Stimulated activated CD4-positive, alpha-beta T cell treated with anti-CD3 and anti-CD28 coated beads, Interleukin-15, amount 100 ng/mL, for 1 hour (primary cell): Measurements from ENCODE around the gene AGPAT3.
"Not testable (repeated sequence)": the region's sequence is repeated elsewhere in the genome, so short reads cannot be mapped to it uniquely, and the experiment has no call there.

ENCODE experiments used
- DNase-seq, 2 donors: peaks; one replicate each; pipeline ENCODE4 v3.0.0-alpha.2; 2020; ENCODE audit warnings: low read depth in 1 of 2, low spot score in 1 of 2

Gene AGPAT3

DNA sequence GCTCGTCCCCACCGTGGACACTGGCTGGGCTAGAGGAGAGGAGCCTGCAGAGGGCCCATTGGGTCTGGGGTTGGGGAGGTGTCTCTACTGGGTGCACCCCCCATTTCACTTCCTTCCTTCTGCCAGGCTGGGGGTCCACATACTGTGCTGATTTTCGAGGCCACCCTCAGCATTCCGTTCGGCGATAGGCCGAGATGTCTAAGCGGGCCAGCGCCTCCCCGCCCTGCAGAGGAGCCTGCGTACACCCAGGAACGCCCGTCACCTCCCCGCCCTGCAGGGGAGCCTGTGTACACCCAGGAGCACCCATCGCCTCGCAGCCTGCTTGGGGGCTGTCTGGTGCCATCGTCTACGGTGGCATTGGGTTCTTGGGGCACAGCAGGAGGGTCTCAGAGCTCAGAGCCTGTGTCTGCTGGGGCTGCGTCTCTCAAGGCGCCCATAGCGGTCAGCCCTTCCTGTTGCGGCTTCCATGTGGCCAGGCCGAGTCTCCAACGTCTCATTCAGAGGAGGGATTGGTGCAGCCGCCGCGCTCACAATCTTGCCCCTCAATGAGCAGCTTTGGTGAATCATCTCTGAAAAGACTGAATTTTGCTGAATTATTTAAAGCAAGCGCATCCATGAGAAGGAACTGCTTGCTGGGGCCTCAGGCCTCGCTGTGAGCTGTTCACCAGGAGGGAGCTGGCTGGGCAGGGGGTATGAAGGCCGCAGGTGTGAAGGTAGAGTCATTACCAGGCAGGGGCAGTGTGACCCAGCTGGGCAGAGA, 30.7 kb upstream of the AGPAT3 start:
- no peak for DNase-seq

DNA sequence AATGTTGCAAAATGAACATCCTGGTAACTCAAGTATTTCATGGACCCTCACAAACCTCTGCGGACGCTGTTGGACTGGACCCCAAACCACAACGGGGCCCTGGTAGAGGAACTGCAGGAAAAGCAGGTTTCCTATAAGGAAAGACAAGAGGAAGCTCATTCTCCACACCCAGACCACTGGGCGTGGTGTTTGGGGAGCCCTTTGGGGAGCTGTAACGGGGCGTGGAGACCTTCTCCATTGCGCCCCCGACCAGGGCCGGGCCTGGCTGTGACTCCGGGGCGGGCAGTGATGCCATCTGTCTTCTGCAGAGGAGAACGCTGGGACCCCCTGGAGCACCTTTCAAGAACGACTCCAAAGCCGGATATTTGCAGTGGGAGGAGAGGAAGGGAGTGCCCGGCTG, 30.0 kb upstream of the AGPAT3 start:
- DNase-seq = no peak

DNA sequence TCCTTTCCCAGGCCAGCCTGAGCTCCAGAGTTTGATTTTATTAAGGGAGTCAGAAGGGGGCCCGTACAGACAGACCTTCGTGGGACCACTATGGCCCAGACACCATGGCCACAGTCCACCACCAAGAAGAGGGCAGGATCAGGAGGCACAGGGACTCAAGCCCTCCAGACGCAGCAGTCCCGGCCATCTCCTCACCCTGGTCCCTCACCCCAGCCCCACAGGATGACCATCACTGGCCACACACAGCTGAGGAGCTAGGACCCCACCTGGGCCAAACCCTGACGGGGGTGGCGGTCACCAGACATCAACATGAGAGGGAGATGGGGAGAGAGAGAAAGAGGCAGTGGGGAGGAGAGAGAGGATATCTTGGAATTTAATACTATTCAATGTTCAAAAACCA, 29.2 kb upstream of the AGPAT3 start:
- no peak for DNase-seq

DNA sequence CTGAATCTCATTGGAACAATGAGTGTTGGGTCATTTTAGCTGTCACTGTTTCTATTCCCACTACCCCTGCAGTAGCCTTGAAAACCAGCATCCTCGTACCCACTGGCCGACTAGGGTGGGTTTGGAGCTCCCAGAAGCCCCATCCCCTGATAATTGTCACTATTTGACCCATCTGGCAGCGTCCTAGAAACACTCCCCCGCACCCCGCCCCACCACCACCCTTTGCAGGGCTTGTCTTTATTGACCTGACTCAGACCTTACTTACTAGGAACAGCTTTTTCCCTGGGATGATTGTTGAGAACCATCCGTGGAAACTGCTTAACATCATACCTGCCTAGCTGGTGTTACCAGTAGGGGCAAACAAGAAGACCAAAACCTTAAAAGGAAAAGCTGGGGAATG, 28.4 kb upstream of the AGPAT3 start:
- no peak for DNase-seq

DNA sequence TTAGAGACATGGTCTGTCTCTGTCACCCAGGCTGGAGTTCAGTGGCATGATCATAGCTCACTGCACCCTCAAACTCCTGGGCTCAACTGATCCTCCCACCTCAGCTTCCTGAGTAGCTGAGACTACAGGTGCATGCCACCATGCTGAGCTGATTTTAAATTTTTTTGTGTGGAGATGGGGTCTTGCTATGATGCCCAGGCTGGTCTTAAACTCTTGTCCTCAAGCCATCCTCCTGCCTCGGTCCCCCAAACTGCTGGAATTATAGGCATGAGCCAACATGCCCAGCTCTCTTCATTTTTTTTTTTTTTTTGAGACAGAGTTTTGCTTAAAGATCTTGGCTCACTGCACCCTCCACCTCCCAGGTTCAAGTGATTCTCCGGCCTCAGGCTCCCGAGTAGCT, 24.8 kb upstream of the AGPAT3 start:
- no peak for DNase-seq

DNA sequence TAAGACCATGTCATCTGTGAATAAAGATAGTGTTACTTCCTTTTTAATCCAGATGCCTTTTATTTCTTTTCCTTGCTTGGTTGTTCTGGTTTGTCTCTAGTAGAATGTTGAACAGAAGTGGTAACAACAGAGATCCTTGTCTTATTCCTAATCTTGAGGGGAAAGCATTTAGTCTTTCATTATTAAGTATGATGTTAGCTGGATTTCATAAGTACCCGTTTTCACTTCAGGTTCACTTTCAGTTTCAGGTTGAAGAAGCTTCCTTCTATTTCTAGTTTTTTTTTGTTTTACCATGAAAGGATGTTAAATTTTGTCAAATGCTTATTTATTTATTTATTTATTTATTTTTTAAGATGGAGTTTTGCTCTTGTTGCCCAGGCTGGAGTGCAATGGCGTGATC, 22.3 kb upstream of the AGPAT3 start:
- no peak for DNase-seq

DNA sequence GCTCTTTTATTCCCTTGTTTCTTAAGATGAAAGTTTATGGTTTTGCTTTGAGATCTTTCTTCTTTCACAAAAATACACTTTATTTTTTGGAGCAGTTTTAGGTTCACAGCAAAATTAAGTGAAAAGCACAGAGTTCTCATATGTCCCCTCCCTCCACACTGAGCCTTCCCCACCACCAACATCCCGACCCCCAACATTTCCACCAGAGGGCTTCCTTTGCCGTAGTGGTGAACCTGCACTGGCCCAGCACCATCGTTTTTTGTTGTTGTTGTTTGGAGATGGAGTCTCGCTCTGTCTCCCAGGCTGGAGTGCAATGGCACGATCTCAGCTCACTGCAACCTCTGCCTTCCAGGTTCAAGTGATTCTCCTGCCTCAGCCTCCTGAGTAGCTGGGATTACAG, 20.1 kb upstream of the AGPAT3 start:
- not testable (repeated sequence) for DNase-seq

DNA sequence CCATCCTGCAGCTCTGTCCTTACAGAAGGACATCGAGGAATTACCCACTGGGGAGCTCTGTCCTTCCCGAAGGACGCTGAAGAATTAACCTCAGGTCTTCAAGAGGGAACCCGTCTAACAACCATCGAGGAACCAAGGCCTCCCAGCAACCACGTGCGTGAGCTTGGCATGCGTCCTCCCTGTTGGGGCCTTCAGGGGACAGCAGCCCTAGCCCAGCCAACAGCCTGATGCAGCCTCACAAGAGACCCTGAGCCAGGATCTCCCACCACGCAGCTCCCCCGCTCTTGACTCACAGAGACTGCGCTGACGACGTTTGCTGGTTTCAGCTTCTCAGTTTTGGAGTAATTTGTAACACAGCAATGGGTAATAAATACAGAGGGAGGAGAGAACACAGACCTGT, 19.6 kb upstream of the AGPAT3 start:
- no peak for DNase-seq

DNA sequence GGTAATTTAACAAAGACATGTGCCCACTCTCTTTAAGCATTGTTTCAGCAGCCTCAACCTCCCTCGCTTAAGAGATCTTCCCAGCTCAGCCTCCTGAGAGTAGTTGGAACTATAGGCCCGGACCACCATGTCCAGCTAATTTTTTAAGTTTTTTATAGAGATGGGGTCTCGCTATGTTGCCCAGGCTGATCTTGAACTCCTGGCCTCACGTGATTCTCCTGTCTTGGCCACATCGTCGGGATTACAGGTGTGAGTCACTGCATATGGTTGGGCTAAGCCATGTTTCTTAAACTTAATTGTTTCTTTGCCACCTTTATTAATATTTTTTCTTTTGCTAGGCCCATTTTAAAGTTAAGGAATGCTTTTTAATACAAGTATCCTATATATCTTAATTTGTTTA, 18.6 kb upstream of the AGPAT3 start:
- no peak for DNase-seq

DNA sequence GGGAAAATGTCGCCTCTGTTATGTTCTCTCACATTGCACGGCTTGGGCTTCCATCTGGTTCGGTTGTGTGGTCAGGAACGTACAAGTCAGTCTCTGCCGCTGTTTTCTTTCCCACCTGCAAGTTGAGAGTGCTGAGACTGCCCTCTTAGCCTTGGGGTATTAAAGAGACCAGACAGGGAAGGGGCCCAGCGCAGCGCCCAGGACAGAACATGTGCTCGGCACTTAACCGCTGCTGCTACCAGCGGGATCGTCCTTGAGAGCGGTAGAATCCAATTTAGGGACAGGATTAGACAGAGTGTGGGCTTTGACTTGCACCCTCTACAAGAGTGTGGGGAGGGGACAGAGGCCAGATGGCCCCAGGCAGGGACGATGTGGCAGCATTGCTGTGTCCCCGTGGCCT, 17.7 kb upstream of the AGPAT3 start:
- no peak for DNase-seq

DNA sequence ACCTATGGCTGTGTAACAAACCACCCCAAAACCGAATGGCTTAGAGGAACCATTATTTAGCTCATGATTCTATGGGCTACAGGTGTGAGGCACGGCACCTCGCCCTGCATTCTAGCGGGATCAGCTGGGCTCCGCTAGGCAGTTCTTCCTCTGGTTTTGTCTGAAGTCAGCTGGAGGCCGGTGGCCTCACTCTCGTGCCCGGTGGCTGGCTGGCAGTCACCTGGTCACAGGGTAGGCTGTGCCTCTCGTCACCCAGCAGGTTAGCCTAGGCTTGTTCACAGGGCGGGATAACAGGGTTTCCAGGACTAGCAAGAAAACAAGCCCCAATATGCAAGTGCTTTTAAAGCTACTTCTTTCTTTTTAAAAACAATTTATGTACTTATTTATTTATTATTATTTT, 16.3 kb upstream of the AGPAT3 start:
- no peak for DNase-seq

DNA sequence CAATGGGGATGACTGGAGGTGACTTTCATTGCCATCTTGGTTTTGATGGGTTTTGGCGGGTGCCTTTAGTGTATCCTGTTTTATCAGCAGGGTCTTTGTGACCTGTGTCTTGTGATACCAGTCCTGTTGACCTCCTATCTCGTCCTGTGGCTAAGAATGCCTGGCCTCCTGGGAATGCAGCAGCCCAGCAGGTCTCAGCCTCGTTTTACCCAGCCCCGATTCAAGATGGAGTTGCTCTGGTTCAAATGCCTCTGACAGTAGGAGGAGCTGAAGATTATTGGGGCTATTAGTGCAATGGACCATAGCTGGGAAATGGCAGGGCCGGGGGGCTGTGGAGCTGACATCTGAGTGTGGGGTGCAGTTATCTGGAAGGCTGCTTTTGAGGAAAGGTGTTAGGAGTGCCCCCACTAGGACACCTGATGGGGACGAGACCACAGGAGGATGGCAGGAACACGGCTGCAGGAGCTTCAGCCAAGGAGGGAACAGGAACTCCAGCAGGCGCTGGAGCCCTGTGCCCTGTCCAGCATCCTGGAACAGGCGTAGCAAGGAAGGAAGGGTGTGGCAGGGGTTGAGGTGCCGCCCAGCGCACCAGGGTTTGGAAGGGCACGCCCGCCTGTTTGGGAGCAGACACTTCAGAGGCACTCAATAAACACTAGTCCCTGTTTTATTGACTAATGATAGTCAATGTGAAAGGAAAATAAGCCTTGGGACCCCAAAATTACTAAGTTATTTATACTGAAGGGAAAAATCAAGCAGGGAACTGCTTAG, 15.3 kb upstream of the AGPAT3 start:
- DNase-seq = no peak

DNA sequence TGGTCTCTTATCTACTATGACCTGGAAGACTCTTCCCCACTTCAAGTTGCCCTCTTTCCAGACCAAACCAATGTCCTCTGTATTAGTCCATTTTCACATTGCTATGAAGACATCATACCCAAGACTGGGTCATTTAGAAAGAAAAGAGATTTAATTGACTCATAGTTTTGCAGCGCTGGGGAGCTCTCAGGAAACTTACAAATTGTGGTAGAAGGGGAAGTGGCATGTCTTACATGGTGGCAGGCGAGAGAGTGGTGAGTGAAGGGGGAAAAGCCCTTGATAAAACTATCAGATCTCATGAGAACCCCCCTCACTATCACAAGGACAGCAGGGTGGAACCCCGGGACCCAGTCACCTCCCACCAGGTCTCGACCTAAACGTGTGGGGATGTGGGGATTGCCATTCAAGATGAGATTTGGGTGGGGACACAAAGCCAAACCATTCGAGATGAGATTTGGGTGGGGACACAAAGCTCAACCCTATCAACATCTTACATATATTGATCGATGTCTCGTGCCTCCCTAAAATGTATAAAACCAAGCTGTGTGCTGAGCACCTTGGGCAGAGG, 14.2 kb upstream of the AGPAT3 start:
- DNase-seq = no peak

DNA sequence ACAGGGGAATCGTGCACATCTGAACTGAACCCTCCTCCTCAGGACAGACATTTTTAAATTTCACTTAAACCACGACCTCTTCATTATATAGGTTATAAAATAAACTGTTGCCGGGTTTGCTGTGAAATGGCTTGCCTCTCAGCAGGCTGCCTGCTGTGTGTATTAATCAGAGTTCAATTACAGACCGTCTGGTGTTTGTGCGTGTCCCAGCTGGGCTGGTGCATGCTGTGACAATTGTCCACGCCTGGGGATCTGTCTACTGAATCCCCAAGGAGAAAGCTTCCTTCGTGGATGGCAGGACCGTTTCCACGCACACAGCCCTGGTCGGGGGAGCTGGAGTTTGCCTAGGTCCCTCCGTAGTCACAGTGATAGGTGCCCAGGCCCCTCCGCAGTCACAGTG, 13.4 kb upstream of the AGPAT3 start:
- DNase-seq = no peak

DNA sequence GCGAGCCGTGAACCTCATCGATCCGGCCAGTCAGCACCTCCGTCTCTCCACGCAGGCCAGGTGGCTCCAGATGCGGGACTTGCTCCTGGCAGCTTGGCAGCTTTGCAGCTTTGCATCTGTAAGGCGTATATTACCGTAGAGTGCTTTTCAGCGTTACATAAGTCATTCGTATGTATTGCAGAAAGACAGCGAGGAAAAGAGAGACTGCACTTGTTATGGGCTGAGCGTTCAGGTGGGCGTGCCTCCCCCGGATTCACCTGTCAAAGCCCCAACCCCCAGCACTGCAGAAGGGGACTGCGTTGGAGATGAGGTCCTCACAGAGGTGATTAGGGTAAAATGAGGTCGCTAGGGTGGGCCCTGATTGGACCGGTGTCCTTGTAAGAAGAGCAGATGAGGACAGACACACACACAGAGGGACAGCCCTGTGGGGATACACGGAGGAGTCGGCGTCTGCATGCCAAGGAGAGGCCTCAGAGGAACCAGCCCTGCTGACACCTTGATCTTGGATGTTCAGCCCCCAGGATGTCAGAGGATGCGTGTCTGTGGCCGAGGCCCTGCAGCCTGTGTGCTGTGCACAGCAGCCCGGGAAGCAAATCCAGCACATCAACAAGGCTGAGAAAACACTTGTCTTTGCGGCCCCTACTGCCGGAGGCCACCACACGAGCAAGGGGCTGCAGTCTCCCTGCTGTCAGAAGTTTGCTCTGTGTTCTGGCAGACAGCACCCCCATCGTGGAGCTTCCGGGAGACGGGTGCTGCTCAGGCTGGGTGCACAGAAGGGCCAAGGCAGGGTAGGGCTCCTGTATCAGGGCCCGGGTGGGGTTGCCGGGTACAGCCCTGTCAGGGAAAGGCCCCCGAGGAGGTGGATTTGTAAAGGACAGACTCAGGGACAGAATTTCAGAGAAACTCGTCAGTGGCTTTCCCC, 10.9 kb upstream of the AGPAT3 start:
- no peak for DNase-seq

DNA sequence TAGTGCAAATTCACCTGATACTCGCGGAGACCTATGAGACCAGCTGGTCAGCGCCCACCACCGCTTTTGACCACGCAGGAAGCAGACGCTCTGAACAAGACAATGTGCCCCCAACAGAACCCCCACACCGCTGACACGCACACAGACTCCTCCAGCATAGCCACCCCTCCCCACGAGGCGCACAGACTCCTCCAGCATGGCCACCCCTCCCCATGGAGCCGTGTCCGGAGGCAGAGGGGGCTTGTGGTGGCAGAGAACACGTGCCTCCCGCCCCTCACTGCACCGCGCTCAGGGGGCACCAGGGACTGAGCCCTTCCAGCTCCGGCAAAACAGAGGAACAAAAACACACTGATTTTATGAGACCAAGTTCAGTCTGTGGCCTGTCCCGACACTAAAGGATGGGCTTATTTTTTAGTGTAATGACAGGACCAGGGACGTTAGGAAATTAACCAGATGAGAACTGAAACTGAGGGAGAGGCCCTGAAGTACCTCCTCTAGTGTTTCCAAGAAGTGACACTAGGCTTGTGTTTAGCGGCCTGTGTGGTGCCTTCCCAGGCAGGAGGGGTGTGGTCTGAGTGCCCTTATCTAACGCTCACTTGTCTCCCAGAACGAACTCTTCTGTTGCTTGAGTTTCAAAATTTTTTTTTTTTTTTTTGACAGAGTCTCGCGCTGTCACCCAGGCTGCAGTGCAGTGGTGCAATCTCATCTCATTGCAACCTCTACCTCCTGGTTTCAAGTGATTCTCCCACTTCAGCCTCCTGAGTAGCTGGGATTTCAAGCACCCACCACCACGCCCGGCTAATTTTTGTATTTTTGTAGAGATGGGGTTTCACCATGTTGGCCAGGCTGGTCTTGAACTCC, 10.0 kb upstream of the AGPAT3 start:
- DNase-seq = no peak

DNA sequence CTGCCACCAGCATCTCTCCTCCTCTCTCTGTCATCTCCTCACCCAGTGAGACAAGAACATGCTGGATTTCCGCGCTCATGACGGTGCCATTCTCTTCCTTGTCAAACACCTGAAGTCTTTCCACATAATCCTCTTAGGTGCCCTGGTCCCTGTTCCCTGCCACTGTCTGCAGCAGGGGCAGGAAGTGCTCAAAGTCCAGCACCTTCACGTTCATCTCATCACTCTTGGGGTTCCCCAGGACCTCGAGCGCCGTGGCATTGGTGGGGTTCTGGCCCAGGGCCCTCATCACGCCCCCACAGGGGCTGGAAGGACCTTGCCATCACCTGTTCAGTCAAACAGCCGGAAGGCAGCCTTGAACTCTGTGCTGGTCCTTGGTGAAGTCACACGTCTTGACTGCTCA, 9.1 kb upstream of the AGPAT3 start:
- DNase-seq = no peak

DNA sequence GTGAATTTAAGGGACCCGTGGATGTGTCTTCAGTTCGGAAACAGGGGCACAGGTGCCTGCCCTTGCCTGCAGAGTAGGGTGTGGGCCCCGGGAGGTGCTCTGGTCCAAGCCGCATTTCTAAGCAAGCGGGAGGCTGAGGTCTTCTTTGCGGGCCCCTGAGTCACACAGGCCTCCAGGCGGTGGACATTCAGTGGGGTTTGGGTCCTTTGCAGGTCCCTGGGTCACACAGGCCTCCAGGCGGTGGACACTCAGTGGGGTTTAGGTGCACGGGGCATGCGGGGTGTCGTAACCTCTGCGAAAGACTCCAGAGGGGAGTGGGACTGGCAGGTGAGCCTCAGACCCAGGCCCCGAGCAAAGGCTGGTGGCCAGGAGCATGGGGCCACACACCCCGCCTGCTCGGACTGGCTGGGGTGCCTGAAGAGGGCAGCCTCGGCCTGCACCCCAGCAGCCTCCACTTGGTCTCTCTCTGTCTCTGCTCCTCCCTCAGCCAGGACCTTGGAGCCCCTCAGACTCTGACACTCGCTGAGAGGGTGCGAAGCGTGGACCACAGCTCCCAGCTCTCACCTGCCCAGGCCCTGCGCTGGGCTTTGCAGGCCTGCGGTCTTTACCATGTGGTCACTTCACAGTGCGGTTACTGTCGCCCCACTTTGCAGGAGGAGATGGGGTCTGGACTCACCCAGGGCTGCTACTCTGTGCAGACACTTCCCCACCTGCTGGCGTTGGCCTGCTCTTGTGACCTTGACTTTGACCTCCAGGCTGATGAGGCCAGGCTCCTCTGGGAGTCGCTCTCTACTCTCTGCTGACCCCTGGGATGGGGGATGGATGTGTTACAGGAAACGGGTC, 6.0 kb upstream of the AGPAT3 start:
- DNase-seq = no peak

DNA sequence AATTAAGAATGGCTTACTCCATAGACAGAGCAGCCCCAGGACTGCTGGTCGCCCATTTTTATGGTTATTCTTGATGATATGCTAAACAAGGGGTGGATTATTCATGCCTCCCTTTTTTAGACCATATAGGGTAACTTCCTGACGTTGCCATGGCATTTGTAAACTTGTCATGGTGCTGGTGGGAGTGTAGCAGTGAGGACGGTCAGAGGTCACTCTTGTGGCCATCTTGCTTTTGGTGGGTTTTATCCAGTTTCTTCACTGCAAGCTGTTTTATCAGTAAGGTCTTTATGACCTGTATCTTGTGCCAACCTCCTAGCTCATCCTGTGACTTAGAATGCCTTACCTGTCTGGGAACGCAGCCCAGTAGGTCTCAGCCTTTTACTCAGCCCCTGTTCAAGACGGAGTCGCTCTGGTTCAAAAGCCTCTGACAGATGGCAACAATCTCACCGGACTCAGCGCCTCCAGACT, 5.2 kb upstream of the AGPAT3 start:
- no peak for DNase-seq
